CD4-positive, alpha-beta memory T cell (primary cell): ENCODE results near the gene CLPX. TPM values are rescaled to one million over a fixed set of nuclear protein-coding genes. Genes with fewer than 3 reads are reported as not detected.

Experiments used
- CTCF ChIA-PET: fragments of 350-600 bp; sonication (Branson Sonifier 250); formaldehyde crosslinking; loops from one replicate; lab custom pipeline; 2021; ENCODE audit warnings: inconsistent platforms; ENCODE audit not compliant: partially characterized antibody; lab: Charles Lee
- POLR2A ChIA-PET: fragments of 350-600 bp; sonication (Branson Sonifier 250); formaldehyde crosslinking; loops from one replicate; lab custom pipeline; 2021; ENCODE audit not compliant: partially characterized antibody; lab: Charles Lee
- DNase-seq, 5 donors: peaks; one replicate each; pipeline versions ENCODE4 v3.0.0 to v3.0.0-alpha.2; 2020 to 2022; ENCODE audit warnings: mixed read lengths in 1 of 5
- H3K27ac ChIP-seq: one replicate; pipeline ENCODE4 v1.7.0; 2013; ENCODE audit warnings: low read depth, low read length
- H3K27me3 ChIP-seq: 2 replicates; pipeline ENCODE4 v1.7.0; 2013; ENCODE audit warnings: mild to moderate bottlenecking, low read length, moderate library complexity; ENCODE audit not compliant: insufficient read depth
- H3K36me3 ChIP-seq: 2 replicates; pipeline ENCODE4 v1.7.0; 2013; ENCODE audit warnings: mild to moderate bottlenecking, low read length, moderate library complexity; ENCODE audit not compliant: insufficient read depth
- H3K4me1 ChIP-seq: 2 replicates; pipeline ENCODE4 v1.7.0; 2013; ENCODE audit warnings: mild to moderate bottlenecking, low read length, moderate library complexity; ENCODE audit not compliant: insufficient read depth
- H3K4me3 ChIP-seq, 2 donors: one replicate each; pipeline ENCODE4 v1.7.0; 2013; ENCODE audit warnings: low read length in 2 of 2, mild to moderate bottlenecking in 1 of 2
- H3K9me3 ChIP-seq, 2 donors: one replicate each; pipeline ENCODE4 v1.7.0; 2013; ENCODE audit warnings: low read length in 2 of 2, control low read depth in 1 of 2; ENCODE audit not compliant: control insufficient read depth in 1 of 2
- H3K27ac Mint-ChIP-seq, 7 donors: one replicate each; pipeline ENCODE4 v1.8.0; 2020 to 2021; ENCODE audit warnings: mixed read lengths in 7 of 7, mild to moderate bottlenecking in 6 of 7, inconsistent platforms in 3 of 7, moderate library complexity in 3 of 7
- H3K27me3 Mint-ChIP-seq, 2 donors: one replicate each; pipeline ENCODE4 v1.8.0; 2020 to 2021; ENCODE audit warnings: mixed read lengths in 2 of 2
- H3K36me3 Mint-ChIP-seq, 2 donors: one replicate each; pipeline ENCODE4 v1.8.0; 2020 to 2021; ENCODE audit warnings: mixed read lengths in 2 of 2, inconsistent platforms in 1 of 2, mild to moderate bottlenecking in 1 of 2
- H3K4me1 Mint-ChIP-seq, 4 donors: one replicate each; pipeline ENCODE4 v1.8.0; 2020 to 2021; ENCODE audit warnings: mixed read lengths in 4 of 4, mild to moderate bottlenecking in 1 of 4
- H3K4me3 Mint-ChIP-seq, 8 donors: one replicate each; pipeline ENCODE4 v1.8.0; 2020 to 2021; ENCODE audit warnings: mixed read lengths in 8 of 8, mild to moderate bottlenecking in 7 of 8, moderate library complexity in 6 of 8, inconsistent platforms in 3 of 8
- H3K9me3 Mint-ChIP-seq, 8 donors: one replicate each; pipeline ENCODE4 v1.8.0; 2020 to 2021; ENCODE audit warnings: mixed read lengths in 8 of 8, mild to moderate bottlenecking in 5 of 8, inconsistent platforms in 3 of 8, moderate library complexity in 1 of 8
- intact Hi-C: fragments of 100-400 bp; cut with micrococcal nuclease; formaldehyde crosslinking; loops from one replicate; pipeline ENCODE4 v1.15.1; 2023
- polyA plus RNA-seq, 2 donors: library from polyadenylated mRNA; unstranded; fragments of 300-500 nt; fragmentation: Illumina TruSeq; gene quantifications; one replicate each; pipeline ENCODE4 v1.2.3, GENCODE V29; 2021
- total RNA-seq, 2 experiments: library from RNA; stranded (reverse); gene quantifications; one replicate each; pipeline ENCODE4 v1.2.3, GENCODE V29; 2021

CLPX gene
- total and polyA plus RNA-seq, 4 experiments from 2014 or later, result 28.1 to 52.4 (median 40.6) TPM

- ChIA-PET POLR2A (interaction anchor here (0.8 to 1.3 kb wide), 7 partner anchors 15 to 746 kb away, joined by 3 to 13 read pairs (median 5); partner anchors contain the start of genes CLPX, PARP16, RNU5B-1 and TRIP4), CTCF (interaction anchor here (1.4 kb wide), 1 partner anchor 32 kb away, joined by 3 read pairs; no protein-coding TSS in a partner anchor)
- peaks cover 11 to 24% of the 10 kb centered on the region in 2 donors for H3K36me3 Mint-ChIP-seq
- Histone ChIP-seq H3K4me1 (peaks cover 26% of the 10 kb centered on the region), H3K36me3 (peaks cover 9% of the 10 kb centered on the region), H3K9me3 (no peaks in the 10 kb centered on the region), H3K4me3 (peak within 1 kb of the TSS; percentile 70 to 91), H3K27me3 (no peaks in the 10 kb centered on the region), H3K27ac (peak within 1 kb of the TSS; percentile 82)
- peak; percentile 82 to 89 (median 87) for DNase-seq
- intact Hi-C loops, result loop anchor here (1.0 to 2.0 kb wide), 4 partner anchors 52 to 735 kb away; partner anchors contain the start of genes CLPX, MTFMT, RAB11A and RNU5A-1
- H3K4me1 Mint-ChIP-seq, result peaks cover 20 to 42% (median 31%) of the 10 kb centered on the region in 4 donors
- peaks cover 0 to 7% (median 0%) of the 10 kb centered on the region in 8 donors for H3K9me3 Mint-ChIP-seq
- H3K27me3 Mint-ChIP-seq, result no peaks in the 10 kb centered on the region
- H3K4me3 Mint-ChIP-seq, result peak within 1 kb of the TSS; percentile 89 to 96 (median 93)
- peak within 1 kb of the TSS; percentile 91 to 99 (median 96) for H3K27ac Mint-ChIP-seq
Observed at GRCh38 chr15:65133548-65134200, 51.5 kb downstream of the CLPX start, which contains the start of gene PDCD7. Gene PDCD7 (minus strand): TSS chr15:65133808. CDS start chr15:65133781, 27 bp downstream.

- ChIA-PET CTCF (no interaction called here), POLR2A (interaction anchor here (1.0 to 1.3 kb wide), 5 partner anchors 15 to 746 kb away, joined by 4 to 8 read pairs (median 5); partner anchors contain the start of genes PARP16, RNU5B-1 and TRIP4)
- H3K27me3 ChIP-seq, result no peaks in the 10 kb centered on the region
- H3K4me1 Mint-ChIP-seq, result peaks cover 22 to 48% (median 36%) of the 10 kb centered on the region in 4 donors
- intact Hi-C loops, result loop anchor here (1.0 to 2.0 kb wide), 4 partner anchors 52 to 736 kb away; partner anchors contain the start of genes CLPX, MTFMT, RAB11A and RNU5A-1
- peak overlapping the region; percentile 79 to 91 (median 87) for H3K27ac Mint-ChIP-seq
- peak in 2 of 5 donors; percentile 13 to 43 for DNase-seq
- H3K4me3 Mint-ChIP-seq, result peak overlapping the region; percentile 83 to 92 (median 88)
- peaks cover 26% of the 10 kb centered on the region for H3K4me1 ChIP-seq
- H3K9me3 ChIP-seq, result no peaks in the 10 kb centered on the region
- H3K27ac ChIP-seq, result peak overlapping the region; percentile 82
- H3K9me3 Mint-ChIP-seq, result peaks cover 0 to 7% (median 0%) of the 10 kb centered on the region in 8 donors
- no peaks in the 10 kb centered on the region for H3K27me3 Mint-ChIP-seq
- peaks cover 16% of the 10 kb centered on the region for H3K36me3 ChIP-seq
- H3K4me3 ChIP-seq, result peak overlapping the region in 1 of 2 donors; percentile 70
- H3K36me3 Mint-ChIP-seq, result peaks cover 17 to 30% of the 10 kb centered on the region in 2 donors
Observed at GRCh38 chr15:65132878-65133547, 52.1 kb downstream of the CLPX start.

GRCh38 chr15:65130941-65131340 lies 54.2 kb downstream of the CLPX start:
- Mint-ChIP-seq H3K27me3 (no peaks in the 10 kb centered on the region), H3K4me1 (peaks cover 28 to 58% (median 41%) of the 10 kb centered on the region in 4 donors), H3K9me3 (no peaks in the 10 kb centered on the region), H3K4me3 (peak overlapping the region in 7 of 8 donors; percentile 24 to 62 (median 40)), H3K36me3 (peaks cover 24 to 45% of the 10 kb centered on the region in 2 donors), H3K27ac (peak overlapping the region; percentile 33 to 73 (median 65))
- Histone ChIP-seq H3K4me1 (peaks cover 26% of the 10 kb centered on the region), H3K27me3 (no peaks in the 10 kb centered on the region), H3K36me3 (peaks cover 22% of the 10 kb centered on the region), H3K9me3 (no peaks in the 10 kb centered on the region), H3K4me3 (no peak overlapping the region), H3K27ac (no peak overlapping the region)
- POLR2A ChIA-PET, result no interaction called here
- CTCF ChIA-PET, result interaction anchor here (1.2 kb wide), 1 partner anchor 21 kb away, joined by 3 read pairs; no protein-coding TSS in a partner anchor
- no peak for DNase-seq
- intact Hi-C loops, result no loop called here

DNA sequence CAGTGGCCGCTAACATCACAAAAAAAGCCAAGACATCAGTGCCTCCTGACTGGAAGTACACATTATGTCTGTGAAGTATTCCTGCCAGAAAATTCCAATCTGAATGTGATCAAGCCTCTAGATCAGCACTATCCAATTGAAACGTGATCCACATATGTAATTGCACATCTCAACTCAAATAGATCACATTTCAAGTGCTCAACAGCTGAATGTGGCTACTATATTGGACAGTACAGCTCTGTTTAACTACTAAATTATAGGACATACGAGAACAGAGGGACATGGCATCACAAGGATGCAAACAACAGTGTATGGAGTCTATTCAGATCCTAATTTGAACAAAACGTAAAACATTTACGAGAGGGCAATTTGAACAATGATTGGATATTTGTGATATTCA lies 69.6 kb downstream of the CLPX start:
- peaks cover 42% of the 10 kb centered on the region for H3K36me3 ChIP-seq
- POLR2A ChIA-PET, result interaction anchor here (1.1 kb wide), 1 partner anchor 189 kb away, joined by 4 read pairs; the partner anchor contains the start of gene RNU5B-1
- CTCF ChIA-PET, result no interaction called here
- H3K27me3 Mint-ChIP-seq, result no peaks in the 10 kb centered on the region
- peaks cover 34 to 73% of the 10 kb centered on the region in 2 donors for H3K36me3 Mint-ChIP-seq
- intact Hi-C loops, result no loop called here
- H3K4me1 ChIP-seq, result no peaks in the 10 kb centered on the region
- H3K9me3 ChIP-seq, result no peaks in the 10 kb centered on the region
- peaks cover 0 to 5% (median 3%) of the 10 kb centered on the region in 4 donors for H3K4me1 Mint-ChIP-seq
- no peak overlapping the region for H3K4me3 Mint-ChIP-seq
- H3K4me3 ChIP-seq, result no peak overlapping the region
- DNase-seq, result no peak
- peak overlapping the region in 1 of 7 donors; percentile 1 for H3K27ac Mint-ChIP-seq
- H3K27me3 ChIP-seq, result no peaks in the 10 kb centered on the region
- H3K9me3 Mint-ChIP-seq, result no peaks in the 10 kb centered on the region
- no peak overlapping the region for H3K27ac ChIP-seq

DNA sequence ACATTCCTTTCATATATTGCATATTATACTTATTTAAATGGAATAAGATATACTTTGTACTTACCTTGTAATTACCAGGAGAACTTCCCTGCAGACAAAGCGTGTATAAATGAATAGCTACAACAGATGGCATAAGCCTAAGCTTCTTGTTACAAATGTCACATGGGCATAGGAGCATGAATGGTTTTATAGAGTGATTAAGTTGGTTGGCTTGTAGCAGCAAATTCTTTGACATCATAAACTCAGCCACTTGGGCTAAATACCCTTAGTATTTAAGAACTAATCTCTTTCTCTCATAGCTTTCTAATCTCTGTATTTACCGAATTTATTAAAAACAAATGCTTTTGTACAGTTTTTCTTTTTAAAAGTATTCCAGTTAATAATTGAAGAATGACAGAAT lies 70.1 kb downstream of the CLPX start, which contains the start of gene UBAP1L:
TSS of gene UBAP1L (minus strand) at position 115 of the 400 bp plus-strand sequence. CDS start 8,985 bp downstream, outside the sequence.
- H3K36me3 ChIP-seq, result peaks cover 42% of the 10 kb centered on the region
- H3K4me3 Mint-ChIP-seq, result no peak within 1 kb of the TSS
- H3K9me3 Mint-ChIP-seq, result no peaks in the 10 kb centered on the region
- ChIA-PET CTCF (no interaction called here), POLR2A (no interaction called here)
- no peaks in the 10 kb centered on the region for H3K4me1 ChIP-seq
- H3K9me3 ChIP-seq, result no peaks in the 10 kb centered on the region
- H3K27me3 ChIP-seq, result no peaks in the 10 kb centered on the region
- peak within 1 kb of the TSS in 1 of 7 donors; percentile 57 for H3K27ac Mint-ChIP-seq
- intact Hi-C loops, result no loop called here
- H3K36me3 Mint-ChIP-seq, result peaks cover 34 to 73% of the 10 kb centered on the region in 2 donors
- H3K4me1 Mint-ChIP-seq, result peaks cover 0 to 5% (median 3%) of the 10 kb centered on the region in 4 donors
- no peak within 1 kb of the TSS for H3K4me3 ChIP-seq
- no peaks in the 10 kb centered on the region for H3K27me3 Mint-ChIP-seq
- H3K27ac ChIP-seq, result no peak within 1 kb of the TSS
- no peak for DNase-seq

GRCh38 chr15:65110676-65111292 lies 74.4 kb downstream of the CLPX start:
- H3K27ac Mint-ChIP-seq, result no peak overlapping the region
- ChIA-PET CTCF (interaction anchor here (0.7 kb wide), 1 partner anchor 442 kb away, joined by 3 read pairs; no protein-coding TSS in a partner anchor), POLR2A (interaction anchor here (0.6 kb wide), 1 partner anchor 1394 kb away, joined by 3 read pairs; the partner anchor contains the start of gene RPL4)
- no peaks in the 10 kb centered on the region for H3K9me3 Mint-ChIP-seq
- Histone ChIP-seq H3K4me3 (no peak overlapping the region), H3K9me3 (no peaks in the 10 kb centered on the region), H3K27ac (no peak overlapping the region), H3K4me1 (no peaks in the 10 kb centered on the region), H3K27me3 (no peaks in the 10 kb centered on the region), H3K36me3 (peaks cover 24% of the 10 kb centered on the region)
- no peak for DNase-seq
- peaks cover 0 to 7% (median 4%) of the 10 kb centered on the region in 4 donors for H3K4me1 Mint-ChIP-seq
- intact Hi-C loops, result no loop called here
- peaks cover 18 to 50% of the 10 kb centered on the region in 2 donors for H3K36me3 Mint-ChIP-seq
- no peaks in the 10 kb centered on the region for H3K27me3 Mint-ChIP-seq
- H3K4me3 Mint-ChIP-seq, result no peak overlapping the region
